Breast epithelium (tissue), 3 donors: ENCODE data around the gene KCTD20.

Source experiments
- CTCF ChIP-seq, 3 donors: fragments of 450-650 bp; IDR thresholded peaks; one replicate each; pipeline ENCODE4 v1.5.1; 2016 to 2017; ENCODE audit warnings: antibody characterized with exemption in 3 of 3, mild to moderate bottlenecking in 3 of 3, moderate library complexity in 3 of 3
- POLR2A ChIP-seq: fragments of 450-650 bp; IDR thresholded peaks from one replicate; pipeline ENCODE4 v1.6.1; 2016; ENCODE audit warnings: antibody characterized with exemption, mild to moderate bottlenecking, moderate library complexity
- POLR2AphosphoS5 ChIP-seq, 3 donors: sonication (generic); formaldehyde crosslinking; IDR thresholded peaks; one replicate each; pipeline ENCODE4 v1.6.1; 2017; ENCODE audit warnings: antibody characterized with exemption in 3 of 3

- TF ChIP-seq CTCF (IDR thresholded peaks at IDR 0.05) (no peak), POLR2A (no peak), POLR2AphosphoS5 (IDR thresholded peaks at IDR 0.05) (peak; percentile 75 to 95 (median 79))
Measured at GRCh38 chr6:36441307-36441894, 1.4 kb upstream of the KCTD20 start.
